ENCODE measurements around the gene GUSB.

Gene GUSB

GRCh38 chr7:65926588-65926987 lies 55.4 kb downstream of the GUSB start:
- DNase-seq: no peak

GRCh38 chr7:65925040-65925439 lies 57.0 kb downstream of the GUSB start:
- no peak for DNase-seq

DNA sequence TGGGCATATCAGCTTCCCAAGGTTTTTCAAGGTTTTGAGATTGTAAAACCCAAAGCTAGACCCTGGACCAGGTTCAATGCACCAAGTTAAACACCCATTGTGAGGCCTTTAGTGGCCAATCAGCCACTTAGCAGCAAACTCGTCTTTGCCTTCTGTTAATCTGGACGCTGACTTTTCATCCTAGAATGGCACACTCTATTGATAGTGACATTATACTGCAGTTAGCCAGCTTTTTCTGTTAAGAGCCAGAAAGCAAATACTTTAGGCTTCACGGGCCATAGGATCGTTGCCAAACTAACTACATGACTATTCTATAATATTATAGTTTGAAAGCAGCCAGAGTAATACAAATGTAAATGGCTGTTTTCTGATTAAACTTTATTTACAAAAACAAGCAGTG lies 57.8 kb downstream of the GUSB start:
- DNase-seq: no peak

- DNase-seq: no peak
These were observed 58.7 kb downstream of the GUSB start for GRCh38 chr7:65923316-65923715.

DNA sequence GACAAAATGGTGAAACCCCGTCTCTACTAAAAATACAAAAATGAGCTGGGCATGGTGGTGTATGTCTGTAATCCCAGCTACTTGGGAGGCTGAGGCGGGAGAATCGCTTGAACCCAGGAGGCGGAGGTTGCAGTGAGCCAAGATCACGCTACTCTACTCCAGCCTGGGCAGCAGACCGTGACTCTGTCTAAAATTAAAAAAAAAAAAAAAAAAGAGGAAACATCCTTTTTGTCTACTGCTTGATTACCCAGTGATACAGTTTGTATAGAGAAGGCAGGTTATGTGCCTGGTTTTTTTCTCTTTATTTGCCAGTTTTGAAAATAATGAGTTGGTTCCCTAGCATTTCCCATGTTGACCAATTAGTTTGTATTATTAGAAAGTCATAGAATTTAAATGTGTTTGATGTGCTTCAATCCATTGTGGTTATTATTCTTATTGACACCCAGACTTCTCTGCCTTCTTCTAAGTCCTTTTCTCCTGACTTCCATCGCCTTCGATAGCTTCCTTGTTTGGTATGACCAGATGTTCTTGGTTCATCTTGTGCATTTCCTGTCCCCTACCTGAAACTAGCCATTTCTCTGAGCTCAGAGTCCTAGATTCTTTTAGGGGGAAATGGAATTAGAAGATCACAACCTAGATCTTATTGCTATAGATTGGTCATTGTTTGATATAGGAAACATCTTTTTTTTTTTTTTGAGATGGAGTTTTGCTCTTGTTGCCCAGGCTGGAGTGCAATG lies 65.9 kb downstream of the GUSB start:
- no peak for DNase-seq

GRCh38 chr7:65912237-65912636 lies 69.8 kb downstream of the GUSB start:
- DNase-seq: no peak

All from bone marrow (tissue), 2 donors.